ENCODE results near the gene SIRT3.
"Not testable (repeated sequence)": the region's sequence is repeated elsewhere in the genome, so short reads cannot be mapped to it uniquely, and the experiment has no call there.

Gene SIRT3

DNA sequence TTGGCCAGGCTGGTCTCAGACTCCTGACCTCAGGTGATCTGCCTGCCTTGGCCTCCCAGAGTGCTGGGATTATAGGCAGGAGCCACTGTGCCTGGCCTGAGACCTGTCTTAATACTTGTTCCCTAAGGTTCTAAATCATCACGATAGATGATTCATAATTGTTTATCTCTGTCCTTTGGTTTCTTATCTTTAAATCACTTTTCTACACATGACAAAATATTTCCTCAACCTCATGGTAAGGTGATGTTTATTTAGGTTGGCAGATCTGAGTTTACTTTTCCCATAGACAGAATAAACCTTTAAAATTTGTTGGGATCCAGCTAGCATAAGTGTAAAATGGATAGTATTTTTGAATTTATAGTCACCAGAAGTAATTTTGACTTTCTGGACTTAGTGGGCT, 4.2 kb upstream of the SIRT3 start:
- no peak for DNase-seq (ENCODE audit: low read depth in 2 of 2)

GRCh38 chr11:238346-238745, 2.2 kb upstream of the SIRT3 start:
- not testable (repeated sequence) for DNase-seq (ENCODE audit: low read depth in 2 of 2)

- peak; percentile 85 to 90 for DNase-seq (ENCODE audit: low read depth in 2 of 2)
These were observed 929 bp upstream of the SIRT3 start, which contains the start of gene PSMD13 for GRCh38 chr11:236774-237767. TSS of gene PSMD13 (plus strand) at chr11:236976. CDS start at chr11:237050, 74 bp downstream.

- no peak for DNase-seq (ENCODE audit: low read depth in 2 of 2)
These were observed 539 bp downstream of the SIRT3 start for GRCh38 chr11:235609-235996.

DNA sequence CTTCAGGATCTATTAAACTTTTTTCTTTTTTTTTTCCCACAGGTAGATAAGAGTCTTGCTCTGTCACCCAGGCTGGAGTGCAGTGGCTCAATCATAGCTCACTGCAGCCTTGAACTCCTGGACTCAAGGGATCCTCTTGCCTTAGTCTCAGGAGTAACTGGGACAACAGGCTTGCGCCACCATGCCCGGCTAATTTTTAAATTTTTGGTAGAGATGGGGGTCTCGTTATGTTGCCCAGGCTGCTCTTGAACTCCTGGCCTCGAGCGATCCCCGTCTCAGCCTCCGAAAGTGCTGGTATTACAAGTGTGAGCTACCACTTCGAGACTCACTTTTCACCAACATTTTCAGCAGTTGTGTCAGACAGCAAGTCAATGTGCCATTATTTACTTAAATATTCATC, 962 bp downstream of the SIRT3 start:
- no peak for DNase-seq (ENCODE audit: low read depth in 2 of 2)

DNA sequence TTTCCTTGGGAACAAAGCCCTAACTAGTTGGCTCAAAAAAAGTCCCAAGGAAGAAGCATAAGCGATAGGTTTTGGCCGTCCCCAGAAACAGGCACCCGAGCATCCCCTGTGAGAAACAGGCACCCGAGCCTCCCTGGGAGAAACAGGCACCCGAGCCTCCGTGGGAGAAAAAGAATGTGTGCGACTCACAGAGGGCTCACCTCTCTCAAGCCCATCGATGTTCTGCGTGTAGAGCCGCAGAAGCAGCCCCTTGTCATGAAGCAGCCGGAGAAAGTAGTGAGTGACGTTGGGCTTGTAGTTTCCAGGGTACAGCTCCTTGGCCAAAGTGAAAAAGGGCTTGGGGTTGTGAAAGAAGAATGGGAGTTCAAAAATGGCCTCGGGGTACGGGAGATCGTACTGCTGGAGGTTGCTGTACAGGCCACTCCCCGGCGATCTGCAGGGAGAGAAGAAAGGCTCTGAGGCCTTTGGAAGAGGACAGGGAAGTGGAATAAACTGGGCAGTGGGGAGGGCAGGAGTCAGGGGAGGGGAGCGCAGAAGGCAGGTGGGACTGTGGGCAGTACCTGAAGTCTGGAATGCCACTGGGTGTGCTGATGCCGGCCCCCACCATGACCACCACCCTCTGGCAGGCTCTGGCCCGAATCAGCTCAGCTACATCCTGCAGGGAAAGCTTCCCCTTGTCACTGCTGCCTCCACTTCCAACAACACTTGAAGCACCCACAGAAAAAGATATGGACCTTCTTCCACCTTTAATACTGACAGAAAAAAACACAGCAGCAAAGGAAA, 3.2 kb downstream of the SIRT3 start:
- DNase-seq (ENCODE audit: low read depth in 2 of 2) = no peak

DNA sequence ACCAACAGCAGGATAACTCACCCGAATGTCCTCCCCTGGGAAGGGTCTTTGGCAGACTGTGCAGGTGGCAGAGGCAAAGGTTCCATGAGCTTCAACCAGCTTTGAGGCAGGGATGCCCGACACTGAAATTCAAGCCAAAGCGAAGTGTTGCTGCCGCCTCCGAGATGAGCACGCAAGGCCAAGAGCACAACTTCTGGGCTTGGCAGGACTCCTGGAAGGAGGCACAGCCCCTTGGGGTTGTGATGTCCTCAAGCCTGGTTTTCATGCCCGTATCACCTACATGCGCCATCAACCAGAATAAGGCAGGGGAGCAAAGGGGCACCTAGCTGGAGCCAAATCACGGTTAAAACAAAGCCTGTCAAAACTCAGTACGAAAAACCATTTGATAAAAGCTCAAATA, 5.7 kb downstream of the SIRT3 start:
- no peak for DNase-seq (ENCODE audit: low read depth in 2 of 2)

DNA sequence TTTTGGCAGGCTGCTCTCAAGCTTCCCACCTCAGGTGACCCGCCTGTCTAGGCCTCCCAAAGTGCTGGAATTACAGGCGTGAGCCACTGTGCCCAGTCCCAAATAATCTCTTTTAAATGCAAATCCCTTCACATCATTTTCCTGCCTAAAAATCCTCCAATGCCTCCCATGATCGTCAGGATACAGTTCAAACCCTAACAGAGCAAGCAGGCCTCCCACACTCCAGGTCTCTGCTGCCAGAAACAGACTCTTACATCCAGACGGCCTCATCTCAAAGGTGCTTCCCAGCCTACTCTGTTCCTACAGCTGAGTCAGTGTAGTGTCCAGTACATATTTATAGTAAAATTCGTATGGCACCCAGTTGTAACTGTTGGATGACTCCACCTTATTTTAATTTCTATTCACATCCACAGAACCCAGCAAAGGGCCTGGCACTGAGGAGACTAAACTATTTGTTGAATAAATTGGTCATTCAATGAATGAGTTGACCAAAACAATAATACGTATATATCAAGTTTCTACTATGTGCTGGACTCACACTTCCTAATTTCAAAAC, 8.2 kb downstream of the SIRT3 start:
- no peak for DNase-seq (ENCODE audit: low read depth in 2 of 2)

DNA sequence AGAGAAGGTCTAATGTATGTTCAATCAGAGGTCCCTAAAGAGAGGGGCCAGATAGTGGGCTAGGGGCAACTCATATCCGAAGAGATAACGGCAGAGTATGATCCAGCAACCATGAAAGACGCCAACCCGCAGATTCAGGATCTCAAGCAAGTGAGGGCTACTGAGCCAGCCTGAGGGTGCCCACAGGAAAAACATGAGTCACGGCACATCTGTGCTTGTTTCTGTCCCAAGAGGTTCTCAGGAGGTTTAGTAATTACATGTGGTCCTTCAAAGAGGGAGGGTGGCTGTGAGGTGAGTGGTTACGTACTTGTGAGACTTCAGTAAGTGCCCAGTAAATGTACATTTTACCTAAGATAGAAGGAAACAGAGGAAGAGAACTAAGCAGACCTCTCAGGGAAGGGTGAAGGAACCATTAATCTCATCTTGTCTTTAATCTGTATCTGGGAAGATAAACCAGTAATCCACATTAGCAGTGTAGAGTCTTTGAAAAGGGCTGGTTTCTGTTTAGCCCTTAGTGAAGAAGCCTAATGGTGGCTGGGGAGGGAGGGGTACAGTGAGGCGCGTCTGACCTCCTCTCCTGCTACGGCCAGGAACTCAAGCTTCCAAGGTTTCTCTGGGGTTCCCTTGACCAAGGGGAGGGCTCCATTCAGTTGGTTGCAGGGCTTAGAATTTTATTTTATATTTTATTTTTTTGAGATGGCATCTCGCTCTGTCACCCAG, 10.2 kb downstream of the SIRT3 start:
- DNase-seq (ENCODE audit: low read depth in 2 of 2) = no peak

- no peak for DNase-seq (ENCODE audit: low read depth in 2 of 2)
These were observed 11.7 kb downstream of the SIRT3 start for GRCh38 chr11:224424-224823.

- DNase-seq (ENCODE audit: low read depth in 2 of 2) = no peak
These were observed 12.3 kb downstream of the SIRT3 start for GRCh38 chr11:223884-224283.

DNA sequence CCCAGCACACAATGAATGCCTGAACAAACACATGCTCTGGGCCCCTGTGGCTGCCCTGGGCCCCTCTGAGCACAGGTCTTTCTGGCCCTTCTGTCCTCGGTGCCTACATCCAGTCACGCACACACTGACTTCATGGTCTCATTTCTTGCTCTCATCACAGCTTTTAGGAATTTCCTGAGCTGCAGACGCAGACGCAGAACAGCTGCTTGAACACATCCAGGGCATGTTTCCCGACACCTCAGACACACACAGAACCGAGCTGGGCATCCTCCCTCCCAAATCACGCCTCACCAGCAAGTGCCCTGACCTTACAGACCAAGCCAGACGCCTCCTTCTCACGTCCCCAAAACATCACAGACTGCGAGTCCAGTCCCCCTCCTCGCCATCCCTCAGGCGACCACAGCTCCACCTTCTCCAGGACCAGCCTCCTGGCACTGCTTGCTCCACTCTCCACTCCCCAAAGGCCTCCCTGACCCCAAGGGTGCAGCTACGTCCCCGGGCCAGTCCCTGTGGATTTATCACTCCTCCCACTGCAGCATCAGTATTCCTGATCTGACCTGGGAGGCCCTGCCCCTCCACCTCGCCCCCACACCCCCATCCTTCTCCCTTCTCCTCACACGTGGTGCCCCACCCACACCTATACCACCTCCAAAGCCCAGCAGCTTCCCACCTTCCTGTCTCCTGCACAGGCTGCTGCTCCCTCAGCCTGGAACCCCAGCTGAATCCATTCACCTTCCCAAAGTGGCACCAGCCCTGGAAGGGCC, 12.9 kb downstream of the SIRT3 start:
- DNase-seq (ENCODE audit: low read depth in 2 of 2) = no peak

DNA sequence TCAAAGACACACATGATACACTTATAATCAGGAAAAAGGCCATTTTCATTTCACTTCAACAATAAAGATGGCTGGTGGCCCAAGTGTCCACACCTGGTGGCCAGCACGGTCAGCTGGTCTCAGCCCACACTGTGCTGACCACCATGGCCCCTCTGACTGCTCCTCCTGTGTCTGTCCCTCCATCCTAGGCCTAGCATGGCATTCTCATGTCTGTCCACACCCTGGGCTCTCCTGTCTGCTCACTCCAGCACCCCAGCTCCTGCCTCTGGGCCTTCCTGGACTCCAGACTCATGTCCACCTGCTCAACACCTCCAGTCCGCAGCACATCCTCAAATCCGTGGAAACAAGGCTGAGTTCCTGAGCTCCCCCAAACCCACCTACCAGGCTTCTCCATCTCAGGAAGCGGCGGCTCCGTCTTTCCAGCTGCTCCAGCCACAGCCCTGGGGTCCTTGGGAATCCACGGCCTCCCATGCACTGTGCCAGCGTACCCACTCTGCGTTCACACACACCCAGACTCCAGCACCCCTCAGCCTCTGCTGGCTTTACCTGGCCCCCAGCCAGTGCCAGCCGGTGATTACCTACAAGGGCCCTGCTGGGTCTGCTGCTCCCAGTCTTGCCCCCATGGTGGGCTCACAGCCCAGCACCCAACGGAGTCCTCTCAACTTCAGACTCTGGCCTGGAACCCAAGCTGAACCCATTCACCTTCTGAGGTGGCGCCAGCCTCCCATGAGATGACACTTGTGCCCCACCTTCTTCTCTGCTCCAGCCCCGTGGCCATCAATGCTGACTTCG, 13.9 kb downstream of the SIRT3 start:
- no peak for DNase-seq (ENCODE audit: low read depth in 2 of 2)

- DNase-seq (ENCODE audit: low read depth in 2 of 2) = no peak
These were observed 14.6 kb downstream of the SIRT3 start for GRCh38 chr11:221539-221938.

- DNase-seq (ENCODE audit: low read depth in 2 of 2) = not testable (repeated sequence)
These were observed 15.4 kb downstream of the SIRT3 start for GRCh38 chr11:220641-221215.

GRCh38 chr11:218815-219593, 17.1 kb downstream of the SIRT3 start:
- no peak for DNase-seq (ENCODE audit: low read depth in 2 of 2)

- DNase-seq (ENCODE audit: low read depth in 2 of 2) = no peak
These were observed 18.4 kb downstream of the SIRT3 start for GRCh38 chr11:217704-218103.

DNA sequence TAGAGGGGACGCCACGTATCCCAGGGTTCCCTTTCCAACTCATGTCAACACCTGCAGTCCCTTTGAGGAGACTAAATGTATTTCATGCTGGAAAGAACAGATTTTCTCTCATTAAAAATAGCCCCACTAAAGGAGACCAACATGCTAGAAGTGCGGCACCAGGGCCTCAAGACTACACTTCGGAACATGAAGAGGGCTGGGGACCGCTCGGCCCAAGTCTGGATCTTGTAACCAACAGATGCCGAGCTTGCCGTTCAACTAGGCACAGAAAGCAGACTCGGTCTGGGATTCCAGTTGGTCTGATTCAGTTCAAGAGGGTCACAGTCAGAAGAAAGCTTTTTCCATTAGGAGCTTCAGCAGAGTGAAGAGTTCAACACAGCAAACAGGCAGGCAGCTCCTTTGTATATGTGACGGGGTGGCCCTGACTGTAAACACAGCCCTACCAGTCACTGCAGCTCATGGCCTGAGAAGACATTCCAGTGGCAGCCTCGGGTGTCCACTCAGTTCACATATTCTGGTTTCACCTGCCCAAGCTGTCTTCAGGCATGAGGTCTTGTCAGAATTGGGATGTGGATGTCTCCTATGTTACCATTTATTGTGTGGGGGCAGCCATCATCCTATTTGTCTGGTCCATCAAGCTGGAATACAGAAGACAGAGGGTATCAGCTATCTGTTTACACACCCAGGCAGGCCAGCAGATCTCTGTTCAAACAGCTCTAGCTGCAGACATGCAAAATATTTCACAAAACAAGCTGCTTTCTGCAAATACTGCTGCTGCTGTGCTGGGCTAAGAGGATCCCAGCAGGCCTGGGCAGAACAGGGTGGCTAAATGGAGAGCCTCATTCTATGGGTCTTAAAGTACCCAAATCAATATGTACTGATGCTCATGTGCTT, 19.8 kb downstream of the SIRT3 start:
- no peak for DNase-seq (ENCODE audit: low read depth in 2 of 2)
